Neural crest cell (in vitro differentiated cells): ENCODE measurements around the gene TIMM9. TPM values are rescaled to one million over a fixed set of nuclear protein-coding genes. Genes with fewer than 3 reads are reported as not detected.

ENCODE experiments used
- DNase-seq: peaks from one replicate; pipeline ENCODE4 v3.0.0; 2021; ENCODE audit warnings: low read depth, mixed read lengths, low spot score
- H3K27ac Mint-ChIP-seq: one replicate; pipeline ENCODE4 v1.8.0; 2021; ENCODE audit warnings: mild to moderate bottlenecking, mixed read lengths; ENCODE audit not compliant: unreplicated experiment
- H3K27me3 Mint-ChIP-seq: 2 replicates; pipeline ENCODE4 v1.8.0; 2021; ENCODE audit warnings: low read depth, mild to moderate bottlenecking, mixed read lengths
- H3K36me3 Mint-ChIP-seq: 2 replicates; pipeline ENCODE4 v1.8.0; 2021; ENCODE audit warnings: low read depth, mild to moderate bottlenecking, mixed read lengths
- H3K4me1 Mint-ChIP-seq: 2 replicates; pipeline ENCODE4 v1.8.0; 2021; ENCODE audit warnings: mixed read lengths
- H3K4me3 Mint-ChIP-seq: one replicate; pipeline ENCODE4 v1.8.0; 2021; ENCODE audit warnings: mild to moderate bottlenecking, mixed read lengths
- H3K9me3 Mint-ChIP-seq: 2 replicates; pipeline ENCODE4 v1.8.0; 2021; ENCODE audit warnings: mixed read lengths
- total RNA-seq: library from RNA; stranded (reverse); gene quantifications from 2 replicates; pipeline ENCODE4 v1.2.1, GENCODE V29; 2021
- TF ChIP-seq, protein P1 (sequence below): fragments of 200-600 bp; sonication (generic); conservative IDR thresholded peaks from 2 replicates; pipeline ENCODE4 v1.5.0; 2021; ENCODE audit warnings: antibody characterized with exemption, mild to moderate bottlenecking

The TIMM9 gene
- total RNA-seq, 1 donor from 2014 or later, result 41.0 TPM

DNA sequence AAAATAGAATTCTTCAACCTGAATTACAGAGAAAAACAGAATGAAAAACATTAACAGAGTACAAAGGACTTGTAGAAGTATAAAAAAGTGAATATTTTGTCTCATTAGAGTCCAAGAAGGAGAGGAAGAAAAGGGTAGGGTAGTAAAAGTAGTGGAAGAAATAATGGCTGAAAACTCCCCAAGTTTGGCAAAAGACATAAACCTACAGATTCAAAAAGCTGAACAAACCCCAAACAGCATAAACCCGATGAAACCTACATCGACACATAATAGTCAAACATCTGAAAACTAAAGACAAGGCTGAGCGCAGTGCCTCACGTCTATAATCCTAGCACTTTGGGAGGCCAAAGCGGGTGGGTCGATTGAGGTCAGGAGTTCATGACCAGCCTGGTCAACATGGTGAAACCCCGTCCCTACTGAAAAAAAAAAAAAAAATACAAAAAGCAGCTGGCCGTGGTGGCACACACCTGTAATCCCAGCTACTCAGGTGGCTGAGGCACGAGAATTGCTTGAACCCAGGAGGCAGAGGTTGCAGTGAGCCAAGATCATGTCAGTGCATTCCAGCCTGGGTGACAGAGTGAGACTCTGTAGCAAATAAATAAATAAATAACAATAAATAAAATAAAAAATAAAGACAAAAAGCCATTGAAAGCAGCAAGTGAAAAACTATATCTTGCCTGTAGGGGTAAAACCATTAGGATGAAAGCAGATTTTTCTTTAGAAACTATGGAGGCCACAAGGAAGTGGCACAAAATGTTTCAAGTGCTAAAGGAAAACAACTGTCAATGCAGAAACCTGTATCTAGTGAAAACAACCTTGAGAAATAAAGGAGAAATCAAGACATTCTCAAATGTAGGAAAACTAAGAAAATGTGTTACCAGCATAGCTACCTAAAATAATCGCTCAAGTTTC, 11.4 kb downstream of the TIMM9 start:
- Mint-ChIP-seq H3K27me3 (no peaks in the 10 kb centered on the region), H3K4me3 (no peak overlapping the region), H3K27ac (no peak overlapping the region), H3K36me3 (peaks cover 26% of the 10 kb centered on the region), H3K4me1 (no peaks in the 10 kb centered on the region), H3K9me3 (peaks cover 2% of the 10 kb centered on the region)
- TF ChIP-seq, protein P1, sequence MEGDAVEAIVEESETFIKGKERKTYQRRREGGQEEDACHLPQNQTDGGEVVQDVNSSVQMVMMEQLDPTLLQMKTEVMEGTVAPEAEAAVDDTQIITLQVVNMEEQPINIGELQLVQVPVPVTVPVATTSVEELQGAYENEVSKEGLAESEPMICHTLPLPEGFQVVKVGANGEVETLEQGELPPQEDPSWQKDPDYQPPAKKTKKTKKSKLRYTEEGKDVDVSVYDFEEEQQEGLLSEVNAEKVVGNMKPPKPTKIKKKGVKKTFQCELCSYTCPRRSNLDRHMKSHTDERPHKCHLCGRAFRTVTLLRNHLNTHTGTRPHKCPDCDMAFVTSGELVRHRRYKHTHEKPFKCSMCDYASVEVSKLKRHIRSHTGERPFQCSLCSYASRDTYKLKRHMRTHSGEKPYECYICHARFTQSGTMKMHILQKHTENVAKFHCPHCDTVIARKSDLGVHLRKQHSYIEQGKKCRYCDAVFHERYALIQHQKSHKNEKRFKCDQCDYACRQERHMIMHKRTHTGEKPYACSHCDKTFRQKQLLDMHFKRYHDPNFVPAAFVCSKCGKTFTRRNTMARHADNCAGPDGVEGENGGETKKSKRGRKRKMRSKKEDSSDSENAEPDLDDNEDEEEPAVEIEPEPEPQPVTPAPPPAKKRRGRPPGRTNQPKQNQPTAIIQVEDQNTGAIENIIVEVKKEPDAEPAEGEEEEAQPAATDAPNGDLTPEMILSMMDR, result peak; percentile 27
- no peak for DNase-seq

DNA sequence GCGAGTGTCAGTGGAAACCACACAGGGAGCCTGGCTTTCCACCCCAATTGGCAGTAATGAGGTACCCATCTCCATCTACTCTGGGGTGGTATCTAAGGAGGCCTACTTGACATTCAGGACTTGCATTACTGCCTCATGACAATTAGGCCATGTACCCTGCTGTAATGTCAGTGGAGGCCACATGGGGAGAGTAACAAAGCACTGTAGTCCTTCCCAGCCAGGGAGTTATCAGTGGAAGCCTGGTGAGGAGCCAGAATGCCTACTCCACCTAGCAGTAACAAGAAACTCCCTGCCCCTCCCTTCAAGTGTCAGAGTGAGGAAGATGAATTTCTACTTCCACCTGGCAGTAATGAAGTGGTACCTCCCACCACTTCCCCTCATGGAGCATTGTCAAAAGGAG, 12.5 kb downstream of the TIMM9 start:
- Mint-ChIP-seq H3K9me3 (peaks cover 2% of the 10 kb centered on the region), H3K4me1 (no peaks in the 10 kb centered on the region), H3K4me3 (no peak overlapping the region), H3K36me3 (peaks cover 28% of the 10 kb centered on the region), H3K27me3 (no peaks in the 10 kb centered on the region), H3K27ac (no peak overlapping the region)
- no peak for DNase-seq
- TF ChIP-seq, protein P1, result peak; percentile 28

DNA sequence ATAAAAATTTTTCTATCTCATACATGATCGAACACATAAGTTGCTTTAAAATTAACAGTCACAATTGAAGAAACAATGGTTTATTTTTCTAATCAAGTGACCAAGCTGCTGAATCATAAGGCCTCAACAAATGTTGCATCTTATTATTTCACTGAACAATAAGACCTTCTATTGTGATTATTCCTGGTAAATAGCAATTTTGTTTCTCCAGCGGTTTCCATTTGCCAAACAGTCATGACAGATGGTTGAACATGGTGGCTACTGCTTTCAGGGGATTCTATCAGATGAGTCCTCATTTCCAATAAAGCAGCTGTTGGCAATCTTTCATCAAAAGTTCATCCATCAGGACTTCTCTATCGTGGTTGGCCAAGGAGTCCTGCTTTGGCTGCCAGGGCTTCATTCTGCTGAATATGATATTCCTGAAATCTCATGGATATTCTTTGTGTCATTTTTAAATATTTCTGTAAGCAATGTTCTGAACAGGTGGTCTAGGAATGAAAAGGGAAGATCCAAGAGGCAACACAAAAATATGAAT, 18.6 kb downstream of the TIMM9 start:
- Mint-ChIP-seq H3K27me3 (no peaks in the 10 kb centered on the region), H3K9me3 (no peaks in the 10 kb centered on the region), H3K4me1 (no peaks in the 10 kb centered on the region), H3K36me3 (peaks cover 11% of the 10 kb centered on the region), H3K27ac (no peak overlapping the region), H3K4me3 (no peak overlapping the region)
- TF ChIP-seq, protein P1, result no peak
- DNase-seq, result no peak

DNA sequence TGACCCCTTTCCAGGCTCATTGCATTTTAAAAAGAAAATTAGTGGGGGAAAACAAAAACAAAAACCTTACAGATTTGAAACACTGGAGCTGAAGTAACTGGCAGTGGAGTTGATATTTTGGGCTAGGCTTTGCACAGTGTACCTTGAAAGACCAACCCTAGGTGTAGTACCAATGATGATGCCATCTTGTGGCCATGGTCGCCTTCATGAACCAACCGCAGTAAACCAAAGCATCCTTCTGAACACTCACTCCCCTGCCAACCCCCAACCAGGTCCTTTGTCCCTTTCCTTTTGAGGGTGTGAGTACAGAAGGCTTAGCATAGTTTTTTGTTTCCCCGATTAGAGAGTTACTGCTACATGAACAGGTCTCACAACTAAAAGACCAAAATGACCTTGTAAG, 25.7 kb downstream of the TIMM9 start:
- Mint-ChIP-seq H3K4me1 (peaks cover 13% of the 10 kb centered on the region), H3K27me3 (no peaks in the 10 kb centered on the region), H3K9me3 (no peaks in the 10 kb centered on the region), H3K27ac (no peak overlapping the region), H3K4me3 (no peak overlapping the region), H3K36me3 (peaks cover 12% of the 10 kb centered on the region)
- no peak for DNase-seq
- TF ChIP-seq, protein P1, result no peak

DNA sequence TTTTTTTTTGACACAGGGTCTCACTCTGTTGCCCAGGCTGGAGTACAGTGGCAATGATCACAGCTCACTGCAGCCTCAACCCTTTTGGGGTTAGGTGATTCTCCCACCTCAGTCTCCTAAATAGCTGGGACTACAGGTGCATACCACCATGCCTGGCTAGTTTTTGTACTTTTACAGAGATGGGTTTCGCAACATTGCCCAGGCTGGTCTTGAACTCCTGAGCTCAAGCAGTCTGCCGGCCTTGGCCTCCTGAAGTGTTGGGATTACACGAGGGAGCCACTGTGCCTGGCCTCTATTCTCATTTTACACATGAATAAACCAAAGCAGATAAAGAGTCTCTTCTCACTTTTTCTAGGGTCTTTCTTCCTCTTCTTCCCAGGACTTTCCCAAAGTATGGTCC, 28.4 kb downstream of the TIMM9 start:
- H3K9me3 Mint-ChIP-seq, result no peaks in the 10 kb centered on the region
- no peak overlapping the region for H3K4me3 Mint-ChIP-seq
- DNase-seq, result no peak
- peaks cover 9% of the 10 kb centered on the region for H3K36me3 Mint-ChIP-seq
- TF ChIP-seq, protein P1, result no peak
- peaks cover 22% of the 10 kb centered on the region for H3K4me1 Mint-ChIP-seq
- no peak overlapping the region for H3K27ac Mint-ChIP-seq
- H3K27me3 Mint-ChIP-seq, result no peaks in the 10 kb centered on the region
